Peyer's patch (tissue), 4 donors: ENCODE data around the gene POLL.

ENCODE experiments used
- CTCF ChIP-seq, 6 experiments: fragments of 450-650 bp in 4 of 6; fragments of 200-600 bp in 2 of 6; sonication (generic) in 1 of 6; IDR thresholded peaks; one replicate each; pipeline ENCODE4 v1.5.1; 2017 to 2019; ENCODE audit warnings: antibody characterized with exemption in 6 of 6, mild to moderate bottlenecking in 3 of 6, moderate library complexity in 1 of 6
- POLR2A ChIP-seq, 2 donors: fragments of 450-650 bp; IDR thresholded peaks; one replicate each; pipeline ENCODE4 v1.5.1; 2017; ENCODE audit warnings: antibody characterized with exemption in 2 of 2, mild to moderate bottlenecking in 2 of 2, moderate library complexity in 2 of 2

- TF ChIP-seq CTCF (IDR thresholded peaks at IDR 0.05) (no peak), POLR2A (IDR thresholded peaks at IDR 0.05) (no peak)
Measured at GRCh38 chr10:101588879-101589278, 822 bp upstream of the POLL start.
